GM10248 (cell line): ENCODE results near the gene UGP2.

ENCODE experiments used
- CTCF ChIA-PET: fragments of 300-600 bp; sonication (Branson Sonifier 250); formaldehyde crosslinking; extraction: SDS; loops from one replicate; lab custom pipeline; 2021; ENCODE audit warnings: antibody characterized with exemption; lab: Yijun Ruan, JAX
- POLR2A ChIA-PET: fragments of 350-650 bp; sonication (Branson Sonifier 250); formaldehyde crosslinking; extraction: SDS; loops from one replicate; lab custom pipeline; 2020; ENCODE audit warnings: antibody characterized with exemption; lab: Yijun Ruan, JAX
- DNase-seq: peaks from one replicate; pipeline ENCODE4 v3.0.0; 2012; ENCODE audit errors: extremely low spot score
- TF ChIP-seq, protein P1 (sequence below): IDR thresholded peaks from 2 replicates; pipeline ENCODE4 v1.5.1; 2012; ENCODE audit warnings: mild to moderate bottlenecking, low read depth; ENCODE audit errors: extremely low read depth, missing control alignments, control extremely low read depth

Gene UGP2

GRCh38 chr2:63834401-63834800 is 7.3 kb upstream of the UGP2 start:
- TF ChIP-seq, protein P1, sequence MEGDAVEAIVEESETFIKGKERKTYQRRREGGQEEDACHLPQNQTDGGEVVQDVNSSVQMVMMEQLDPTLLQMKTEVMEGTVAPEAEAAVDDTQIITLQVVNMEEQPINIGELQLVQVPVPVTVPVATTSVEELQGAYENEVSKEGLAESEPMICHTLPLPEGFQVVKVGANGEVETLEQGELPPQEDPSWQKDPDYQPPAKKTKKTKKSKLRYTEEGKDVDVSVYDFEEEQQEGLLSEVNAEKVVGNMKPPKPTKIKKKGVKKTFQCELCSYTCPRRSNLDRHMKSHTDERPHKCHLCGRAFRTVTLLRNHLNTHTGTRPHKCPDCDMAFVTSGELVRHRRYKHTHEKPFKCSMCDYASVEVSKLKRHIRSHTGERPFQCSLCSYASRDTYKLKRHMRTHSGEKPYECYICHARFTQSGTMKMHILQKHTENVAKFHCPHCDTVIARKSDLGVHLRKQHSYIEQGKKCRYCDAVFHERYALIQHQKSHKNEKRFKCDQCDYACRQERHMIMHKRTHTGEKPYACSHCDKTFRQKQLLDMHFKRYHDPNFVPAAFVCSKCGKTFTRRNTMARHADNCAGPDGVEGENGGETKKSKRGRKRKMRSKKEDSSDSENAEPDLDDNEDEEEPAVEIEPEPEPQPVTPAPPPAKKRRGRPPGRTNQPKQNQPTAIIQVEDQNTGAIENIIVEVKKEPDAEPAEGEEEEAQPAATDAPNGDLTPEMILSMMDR: no peak
- DNase-seq: no peak
- POLR2A ChIA-PET: no interaction called here
- CTCF ChIA-PET: interaction anchor here (1.3 to 1.6 kb wide), 2 partner anchors 135 to 1391 kb away, joined by 3 to 6 read pairs; no protein-coding TSS in a partner anchor

- ChIA-PET CTCF (no interaction called here), POLR2A (no interaction called here)
- TF ChIP-seq, protein P1: no peak
- DNase-seq: no peak
Measured at GRCh38 chr2:63837036-63837594, 4.6 kb upstream of the UGP2 start.

GRCh38 chr2:63840081-63840784 is 1.5 kb upstream of the UGP2 start:
- CTCF ChIA-PET: interaction anchor here (1.0 to 5.2 kb wide), 3 partner anchors 14 to 141 kb away, joined by 4 to 36 read pairs (median 20); no protein-coding TSS in a partner anchor
- POLR2A ChIA-PET: interaction anchor here (0.6 kb wide), 1 partner anchor 105 kb away, joined by 3 read pairs; no protein-coding TSS in a partner anchor
- TF ChIP-seq, protein P1: no peak
- peak; percentile 33 for DNase-seq

- TF ChIP-seq, protein P1: no peak
- POLR2A ChIA-PET: interaction anchor here (1.2 kb wide), 1 partner anchor 10 kb away, joined by 4 read pairs; no protein-coding TSS in a partner anchor
- CTCF ChIA-PET: interaction anchor here (1.0 to 5.2 kb wide), 7 partner anchors 8 to 266 kb away, joined by 3 to 36 read pairs (median 5); no protein-coding TSS in a partner anchor
- peak; percentile 95 for DNase-seq
Measured at GRCh38 chr2:63840785-63841253, 877 bp upstream of the UGP2 start.

DNA sequence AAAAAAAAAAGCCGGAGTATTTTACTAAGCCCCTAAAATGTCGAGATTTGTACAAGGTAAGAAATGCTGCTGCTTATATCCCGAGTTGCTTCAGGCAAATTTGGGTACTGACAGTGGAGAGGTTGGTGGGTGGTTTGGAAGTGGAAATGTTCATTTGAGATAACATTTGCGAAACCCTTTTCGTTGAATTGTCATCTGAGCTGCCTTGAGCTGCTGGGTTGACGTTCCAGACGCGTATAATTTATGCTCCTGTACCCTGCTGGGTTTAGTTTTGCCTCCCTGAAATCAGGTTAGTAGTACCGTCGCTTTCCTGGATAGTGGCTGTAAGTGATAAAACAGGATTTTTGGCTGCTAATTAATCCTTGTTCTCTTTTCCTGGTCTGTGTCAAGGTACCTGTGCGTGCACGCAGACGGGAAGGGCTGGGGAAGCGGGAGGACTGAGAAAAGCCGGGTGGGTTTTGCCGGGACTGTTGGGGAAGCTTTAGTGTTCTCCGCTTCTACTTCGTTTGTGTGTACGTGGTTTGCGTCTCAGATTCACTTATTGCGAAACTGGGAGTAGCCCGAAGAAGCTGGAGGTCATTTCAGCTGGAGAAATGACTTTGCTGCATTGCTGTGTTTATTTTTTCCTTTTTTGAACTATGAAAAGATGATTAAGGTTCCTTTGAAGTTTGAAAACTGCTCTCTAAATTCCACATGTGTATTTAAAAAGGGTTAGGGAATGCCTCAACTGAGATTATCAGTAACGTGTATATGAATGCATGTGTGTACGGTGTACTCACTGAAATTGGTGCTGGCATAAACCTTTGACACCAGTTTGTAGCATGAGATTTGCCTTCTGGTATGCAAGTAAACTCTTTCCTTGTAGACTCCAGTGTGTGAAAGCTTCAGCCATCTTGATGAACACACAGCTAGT is 709 bp downstream of the UGP2 start:
- CTCF ChIA-PET: interaction anchor here (0.9 to 5.2 kb wide), 10 partner anchors 9 to 264 kb away, joined by 3 to 36 read pairs (median 5); no protein-coding TSS in a partner anchor
- no peak for DNase-seq
- TF ChIP-seq, protein P1: no peak

More for the DNA sequence above, 709 bp downstream of the UGP2 start:
- POLR2A ChIA-PET: interaction anchor here (0.7 to 1.5 kb wide), 6 partner anchors 10 to 908 kb away, joined by 3 to 6 read pairs (median 4); no protein-coding TSS in a partner anchor
